ENCODE results near the gene SCGB1A1. TPM values are rescaled to one million over a fixed set of nuclear protein-coding genes. Genes with fewer than 3 reads are reported as not detected.
A peak's percentile ranks its signal among the peaks of the same experiment; 100 is the strongest.

Gene SCGB1A1
- total and polyA plus RNA-seq, 2 donors (not counting 1 experiment from before 2014, with no cell fraction given): not detected

DNA sequence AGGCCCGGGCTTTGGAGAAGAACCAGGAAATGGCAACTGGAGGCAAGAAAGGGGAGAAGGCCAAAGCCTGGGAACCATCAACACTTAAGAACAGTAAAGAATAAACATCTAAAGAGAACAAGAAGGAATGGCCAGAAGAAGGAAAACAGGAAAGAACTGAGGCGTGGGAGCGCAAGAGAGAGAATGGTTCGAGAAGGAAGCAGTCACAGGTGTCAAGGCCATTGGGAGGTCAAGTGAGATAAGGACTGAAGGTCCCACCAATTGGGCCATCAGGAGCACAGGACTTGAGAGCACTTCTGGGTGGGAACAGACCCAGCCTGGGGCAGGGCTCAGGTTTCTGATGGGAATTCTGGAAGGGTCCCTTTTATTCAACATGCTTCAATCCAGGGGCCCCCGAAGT, 697 bp upstream of the SCGB1A1 start:
- no peak for DNase-seq (ENCODE audit: low read depth in 2 of 2)
- Histone ChIP-seq H3K9ac (ENCODE audit: insufficient read depth, low read length) (no peak overlapping the region), H3K4me1 (ENCODE audit: control insufficient read depth, extremely low read depth, insufficient read depth, low read length) (no peaks in the 10 kb centered on the region), H4K20me1 (ENCODE audit: control insufficient read depth, extremely low read depth, insufficient read depth, low read length) (no peaks in the 10 kb centered on the region), H2AFZ (ENCODE audit: low read length) (no peak overlapping the region), H3K9me3 (ENCODE audit: control insufficient read depth, insufficient read depth, low read depth, low read length) (no peaks in the 10 kb centered on the region), H3K36me3 (ENCODE audit: control insufficient read depth, insufficient read depth, low read length) (no peaks in the 10 kb centered on the region), H3K4me3 (replicated peaks in 1 of 4; ENCODE audit: control extremely low read depth in 1 of 4, insufficient read depth in 1 of 4, low read depth in 3 of 4, low read length in 4 of 4) (no peak overlapping the region), H3K27ac (ENCODE audit: insufficient read depth, low read length) (no peak overlapping the region), H3K4me2 (ENCODE audit: extremely low read depth, insufficient read depth, low read length) (no peak overlapping the region), H3K27me3 (ENCODE audit: control insufficient read depth, insufficient read depth, low read length) (no peaks in the 10 kb centered on the region), H3K79me2 (ENCODE audit: control insufficient read depth, insufficient read depth, low read length) (no peaks in the 10 kb centered on the region)
- TF ChIP-seq EZH2 (IDR thresholded peaks at IDR 0.05; ENCODE audit: low read length, missing control alignments): no peak
- TF ChIP-seq, protein P1, sequence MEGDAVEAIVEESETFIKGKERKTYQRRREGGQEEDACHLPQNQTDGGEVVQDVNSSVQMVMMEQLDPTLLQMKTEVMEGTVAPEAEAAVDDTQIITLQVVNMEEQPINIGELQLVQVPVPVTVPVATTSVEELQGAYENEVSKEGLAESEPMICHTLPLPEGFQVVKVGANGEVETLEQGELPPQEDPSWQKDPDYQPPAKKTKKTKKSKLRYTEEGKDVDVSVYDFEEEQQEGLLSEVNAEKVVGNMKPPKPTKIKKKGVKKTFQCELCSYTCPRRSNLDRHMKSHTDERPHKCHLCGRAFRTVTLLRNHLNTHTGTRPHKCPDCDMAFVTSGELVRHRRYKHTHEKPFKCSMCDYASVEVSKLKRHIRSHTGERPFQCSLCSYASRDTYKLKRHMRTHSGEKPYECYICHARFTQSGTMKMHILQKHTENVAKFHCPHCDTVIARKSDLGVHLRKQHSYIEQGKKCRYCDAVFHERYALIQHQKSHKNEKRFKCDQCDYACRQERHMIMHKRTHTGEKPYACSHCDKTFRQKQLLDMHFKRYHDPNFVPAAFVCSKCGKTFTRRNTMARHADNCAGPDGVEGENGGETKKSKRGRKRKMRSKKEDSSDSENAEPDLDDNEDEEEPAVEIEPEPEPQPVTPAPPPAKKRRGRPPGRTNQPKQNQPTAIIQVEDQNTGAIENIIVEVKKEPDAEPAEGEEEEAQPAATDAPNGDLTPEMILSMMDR (conservative IDR thresholded peaks at IDR 0.05 in 1 of 2, IDR thresholded peaks at IDR 0.05 in 1 of 2; ENCODE audit: low read depth in 1 of 2, low read length in 2 of 2): no peak

DNA sequence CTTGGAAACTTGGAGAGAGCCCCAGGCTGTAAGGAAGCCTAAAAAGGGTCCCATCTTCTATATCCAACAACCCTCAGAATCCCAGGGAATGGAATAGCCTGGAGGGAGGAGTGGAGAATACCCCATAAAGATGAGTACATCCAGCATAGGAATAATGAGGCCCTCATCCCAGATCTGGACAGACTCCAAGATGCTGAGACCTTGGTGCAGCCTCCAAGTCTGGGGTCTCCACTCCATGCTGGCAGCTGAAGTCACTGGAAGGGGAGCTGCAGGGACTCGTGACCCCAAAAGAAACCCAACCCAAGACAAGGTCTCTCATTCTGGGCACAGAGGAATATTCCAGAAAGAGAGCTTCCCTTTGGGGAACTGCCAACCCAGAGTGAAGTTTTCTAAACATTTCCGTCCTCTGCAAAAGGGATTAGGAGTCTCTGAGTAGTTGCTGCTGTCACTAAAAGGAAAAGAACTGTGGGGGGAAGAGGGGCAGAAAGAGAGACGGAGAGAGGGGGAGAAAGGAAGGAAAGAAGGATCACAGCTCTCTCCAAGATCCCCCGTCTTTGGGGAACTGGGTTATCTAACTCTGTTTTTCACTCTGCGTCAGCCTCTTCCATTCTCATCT, 589 bp downstream of the SCGB1A1 start:
- Histone ChIP-seq H3K36me3 (ENCODE audit: control insufficient read depth, insufficient read depth, low read length) (no peaks in the 10 kb centered on the region), H3K79me2 (ENCODE audit: control insufficient read depth, insufficient read depth, low read length) (no peaks in the 10 kb centered on the region), H3K27ac (ENCODE audit: insufficient read depth, low read length) (no peak overlapping the region), H3K9ac (ENCODE audit: insufficient read depth, low read length) (no peak overlapping the region), H3K9me3 (ENCODE audit: control insufficient read depth, insufficient read depth, low read depth, low read length) (no peaks in the 10 kb centered on the region), H2AFZ (ENCODE audit: low read length) (no peak overlapping the region), H3K27me3 (ENCODE audit: control insufficient read depth, insufficient read depth, low read length) (no peaks in the 10 kb centered on the region), H3K4me2 (ENCODE audit: extremely low read depth, insufficient read depth, low read length) (peak overlapping the region; percentile 46), H4K20me1 (ENCODE audit: control insufficient read depth, extremely low read depth, insufficient read depth, low read length) (no peaks in the 10 kb centered on the region), H3K4me1 (ENCODE audit: control insufficient read depth, extremely low read depth, insufficient read depth, low read length) (no peaks in the 10 kb centered on the region), H3K4me3 (replicated peaks in 1 of 4; ENCODE audit: control extremely low read depth in 1 of 4, insufficient read depth in 1 of 4, low read depth in 3 of 4, low read length in 4 of 4) (no peak overlapping the region)
- TF ChIP-seq, protein P1 (conservative IDR thresholded peaks at IDR 0.05 in 1 of 2, IDR thresholded peaks at IDR 0.05 in 1 of 2; ENCODE audit: low read depth in 1 of 2, low read length in 2 of 2): no peak
- no peak for TF ChIP-seq EZH2 (IDR thresholded peaks at IDR 0.05; ENCODE audit: low read length, missing control alignments)
- DNase-seq (ENCODE audit: low read depth in 2 of 2): peak in 1 of 2 donors; percentile 53

DNA sequence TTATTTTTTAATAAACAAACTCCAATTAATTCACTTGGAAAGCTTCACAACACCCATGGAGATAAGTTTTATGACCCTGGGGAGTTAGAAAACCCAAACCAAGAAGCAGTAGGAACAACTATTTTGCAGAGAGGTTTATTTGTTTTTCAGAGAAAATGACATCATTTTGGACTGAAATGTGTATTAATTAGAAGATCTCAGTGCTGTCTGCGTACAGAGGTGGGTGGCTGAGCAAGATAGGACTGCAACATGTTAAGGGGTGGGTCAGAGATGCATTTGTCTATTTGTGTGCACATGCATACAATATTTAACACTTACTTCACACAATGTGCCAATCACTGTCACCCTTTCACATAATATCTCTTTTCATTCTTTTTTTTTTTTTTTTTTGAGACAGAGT, 1.1 kb downstream of the SCGB1A1 start:
- H4K20me1 ChIP-seq (ENCODE audit: control insufficient read depth, extremely low read depth, insufficient read depth, low read length): no peaks in the 10 kb centered on the region
- no peak overlapping the region for H3K27ac ChIP-seq (ENCODE audit: insufficient read depth, low read length)
- H3K36me3 ChIP-seq (ENCODE audit: control insufficient read depth, insufficient read depth, low read length): no peaks in the 10 kb centered on the region
- no peaks in the 10 kb centered on the region for H3K9me3 ChIP-seq (ENCODE audit: control insufficient read depth, insufficient read depth, low read depth, low read length)
- H3K4me2 ChIP-seq (ENCODE audit: extremely low read depth, insufficient read depth, low read length): no peak overlapping the region
- no peak overlapping the region for H3K4me3 ChIP-seq (replicated peaks in 1 of 4; ENCODE audit: control extremely low read depth in 1 of 4, insufficient read depth in 1 of 4, low read depth in 3 of 4, low read length in 4 of 4)
- peak in 1 of 2 donors; percentile 28 for DNase-seq (ENCODE audit: low read depth in 2 of 2)
- H3K4me1 ChIP-seq (ENCODE audit: control insufficient read depth, extremely low read depth, insufficient read depth, low read length): no peaks in the 10 kb centered on the region
- no peak overlapping the region for H2AFZ ChIP-seq (ENCODE audit: low read length)
- no peak for TF ChIP-seq EZH2 (IDR thresholded peaks at IDR 0.05; ENCODE audit: low read length, missing control alignments)
- TF ChIP-seq, protein P1 (conservative IDR thresholded peaks at IDR 0.05 in 1 of 2, IDR thresholded peaks at IDR 0.05 in 1 of 2; ENCODE audit: low read depth in 1 of 2, low read length in 2 of 2): no peak
- H3K27me3 ChIP-seq (ENCODE audit: control insufficient read depth, insufficient read depth, low read length): no peaks in the 10 kb centered on the region
- no peaks in the 10 kb centered on the region for H3K79me2 ChIP-seq (ENCODE audit: control insufficient read depth, insufficient read depth, low read length)
- no peak overlapping the region for H3K9ac ChIP-seq (ENCODE audit: insufficient read depth, low read length)
